ENCODE data around the gene SFRP5.

GRCh38 chr10:97818572-97818971 lies 46.8 kb upstream of the SFRP5 start:
- TF ChIP-seq EZH2phosphoT487 (IDR thresholded peaks at IDR 0.05; ENCODE audit: borderline replicate concordance): no peak
- TF ChIP-seq, protein P1, sequence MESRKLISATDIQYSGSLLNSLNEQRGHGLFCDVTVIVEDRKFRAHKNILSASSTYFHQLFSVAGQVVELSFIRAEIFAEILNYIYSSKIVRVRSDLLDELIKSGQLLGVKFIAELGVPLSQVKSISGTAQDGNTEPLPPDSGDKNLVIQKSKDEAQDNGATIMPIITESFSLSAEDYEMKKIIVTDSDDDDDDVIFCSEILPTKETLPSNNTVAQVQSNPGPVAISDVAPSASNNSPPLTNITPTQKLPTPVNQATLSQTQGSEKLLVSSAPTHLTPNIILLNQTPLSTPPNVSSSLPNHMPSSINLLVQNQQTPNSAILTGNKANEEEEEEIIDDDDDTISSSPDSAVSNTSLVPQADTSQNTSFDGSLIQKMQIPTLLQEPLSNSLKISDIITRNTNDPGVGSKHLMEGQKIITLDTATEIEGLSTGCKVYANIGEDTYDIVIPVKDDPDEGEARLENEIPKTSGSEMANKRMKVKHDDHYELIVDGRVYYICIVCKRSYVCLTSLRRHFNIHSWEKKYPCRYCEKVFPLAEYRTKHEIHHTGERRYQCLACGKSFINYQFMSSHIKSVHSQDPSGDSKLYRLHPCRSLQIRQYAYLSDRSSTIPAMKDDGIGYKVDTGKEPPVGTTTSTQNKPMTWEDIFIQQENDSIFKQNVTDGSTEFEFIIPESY (IDR thresholded peaks at IDR 0.05; ENCODE audit: extremely low read depth, insufficient replicate concordance, low read length): no peak
- TF ChIP-seq CTCF (IDR thresholded peaks at IDR 0.05 in 2 of 3, conservative IDR thresholded peaks at IDR 0.05 in 1 of 3; ENCODE audit: borderline replicate concordance in 1 of 3, insufficient read depth in 1 of 3, low read depth in 2 of 3, low read length in 2 of 3): no peak
- TF ChIP-seq SP1 (IDR thresholded peaks at IDR 0.05; ENCODE audit: low read depth): no peak
- TF ChIP-seq RAD21 (IDR thresholded peaks at IDR 0.05; ENCODE audit: low read depth): no peak
- TF ChIP-seq POLR2A (IDR thresholded peaks at IDR 0.05; ENCODE audit: borderline replicate concordance, extremely low read depth, insufficient read depth, insufficient read length): no peak
- no peak for TF ChIP-seq MAX (IDR thresholded peaks at IDR 0.05)
- no peak for TF ChIP-seq CEBPB (IDR thresholded peaks at IDR 0.05; ENCODE audit: low read depth)
- TF ChIP-seq EZH2 (IDR thresholded peaks at IDR 0.05): no peak
- TF ChIP-seq POLR2AphosphoS5 (IDR thresholded peaks at IDR 0.05; ENCODE audit: low read depth, low read length): no peak

Measured in HCT116 (cell line).